Peyer's patch (tissue), 4 donors: ENCODE data around the gene CCDC116. TPM values are rescaled to one million over a fixed set of nuclear protein-coding genes. Genes with fewer than 3 reads are reported as not detected.
"Not testable (repeated sequence)": the region's sequence is repeated elsewhere in the genome, so short reads cannot be mapped to it uniquely, and the experiment has no call there.

Source experiments
- DNase-seq, 3 donors: peaks; one replicate each; pipeline ENCODE4 v3.0.0-alpha.2; 2017 to 2019
- H3K27ac ChIP-seq, 4 donors: fragments of 200-600 bp; sonication (generic); one replicate each; pipeline ENCODE4 v1.5.1; 2016 to 2019
- H3K27me3 ChIP-seq, 2 donors: fragments of 200-600 bp; sonication (generic); one replicate each; pipeline ENCODE4 v1.5.1; 2019
- H3K36me3 ChIP-seq, 3 donors: fragments of 200-600 bp; sonication (generic); one replicate each; pipeline ENCODE4 v1.5.1; 2016 to 2019
- H3K4me1 ChIP-seq, 4 donors: fragments of 200-600 bp; sonication (generic); one replicate each; pipeline ENCODE4 v1.5.1; 2016 to 2019
- H3K4me3 ChIP-seq, 4 donors: fragments of 200-600 bp; sonication (generic); 1 replicate in 3 of 4; 2 replicates in 1 of 4; pipeline ENCODE4 v1.5.1; 2016 to 2019; ENCODE audit warnings: mild to moderate bottlenecking in 1 of 4
- H3K9me3 ChIP-seq, 4 donors: fragments of 200-600 bp; sonication (generic); one replicate each; pipeline ENCODE4 v1.5.1; 2016 to 2019; ENCODE audit warnings: mild to moderate bottlenecking in 1 of 4
- CTCF ChIP-seq, 6 experiments: fragments of 450-650 bp in 4 of 6; fragments of 200-600 bp in 2 of 6; sonication (generic) in 1 of 6; IDR thresholded peaks; one replicate each; pipeline ENCODE4 v1.5.1; 2017 to 2019; ENCODE audit warnings: antibody characterized with exemption in 6 of 6, mild to moderate bottlenecking in 3 of 6, moderate library complexity in 1 of 6
- POLR2A ChIP-seq, 2 donors: fragments of 450-650 bp; IDR thresholded peaks; one replicate each; pipeline ENCODE4 v1.5.1; 2017; ENCODE audit warnings: antibody characterized with exemption in 2 of 2, mild to moderate bottlenecking in 2 of 2, moderate library complexity in 2 of 2
- total RNA-seq, 4 donors: library from RNA; depleted of rRNA; stranded (reverse); fragments of >200 nt; gene quantifications; one replicate each; pipeline ENCODE4 v1.1.0, GENCODE V29; 2016

Gene CCDC116
- total RNA-seq, 4 donors from 2014 or later, result 0.80 to 2.6 TPM; not detected in 2

- TF ChIP-seq CTCF (IDR thresholded peaks at IDR 0.05) (no peak), POLR2A (IDR thresholded peaks at IDR 0.05) (no peak)
- no peaks in the 10 kb centered on the region for H3K9me3 ChIP-seq
- H3K27me3 ChIP-seq, result no peaks in the 10 kb centered on the region
- no peak overlapping the region for H3K27ac ChIP-seq
- DNase-seq, result no peak
- H3K36me3 ChIP-seq, result no peaks in the 10 kb centered on the region
- no peak overlapping the region for H3K4me3 ChIP-seq
- H3K4me1 ChIP-seq, result peaks cover 0 to 4% (median 0%) of the 10 kb centered on the region in 4 donors
These were observed 2.3 kb downstream of the CCDC116 start for GRCh38 chr22:21634844-21635243.

- Histone ChIP-seq H3K4me3 (no peak overlapping the region), H3K4me1 (no peaks in the 10 kb centered on the region), H3K9me3 (no peaks in the 10 kb centered on the region), H3K27me3 (no peaks in the 10 kb centered on the region), H3K27ac (no peak overlapping the region), H3K36me3 (no peaks in the 10 kb centered on the region)
- TF ChIP-seq POLR2A (IDR thresholded peaks at IDR 0.05) (no peak), CTCF (IDR thresholded peaks at IDR 0.05) (no peak)
- no peak for DNase-seq
These were observed 3.4 kb downstream of the CCDC116 start for GRCh38 chr22:21635771-21636510.

GRCh38 chr22:21636629-21637218 is 4.2 kb downstream of the CCDC116 start:
- Histone ChIP-seq H3K4me3 (no peak overlapping the region), H3K9me3 (no peaks in the 10 kb centered on the region), H3K36me3 (no peaks in the 10 kb centered on the region), H3K27me3 (no peaks in the 10 kb centered on the region), H3K4me1 (peaks cover 0 to 3% (median 0%) of the 10 kb centered on the region in 4 donors), H3K27ac (no peak overlapping the region)
- TF ChIP-seq POLR2A (IDR thresholded peaks at IDR 0.05), result no peak
- TF ChIP-seq CTCF (IDR thresholded peaks at IDR 0.05), result no peak
- no peak for DNase-seq

- H3K27ac ChIP-seq, H3K9me3 ChIP-seq, H3K36me3 ChIP-seq, H3K4me1 ChIP-seq, H3K27me3 ChIP-seq, H3K4me3 ChIP-seq, DNase-seq: not testable (repeated sequence)
These were observed 4.9 kb downstream of the CCDC116 start for GRCh38 chr22:21637450-21637849.

- H3K36me3 ChIP-seq, result no peaks in the 10 kb centered on the region
- no peaks in the 10 kb centered on the region for H3K27me3 ChIP-seq
- TF ChIP-seq POLR2A (IDR thresholded peaks at IDR 0.05) (no peak), CTCF (IDR thresholded peaks at IDR 0.05) (no peak)
- no peak overlapping the region for H3K27ac ChIP-seq
- peaks cover 0 to 13% (median 4%) of the 10 kb centered on the region in 4 donors for H3K4me1 ChIP-seq
- DNase-seq, result no peak
- H3K4me3 ChIP-seq, result no peak overlapping the region
- H3K9me3 ChIP-seq, result no peaks in the 10 kb centered on the region
These were observed 6.8 kb downstream of the CCDC116 start for GRCh38 chr22:21639359-21639758.

GRCh38 chr22:21640810-21641209 is 8.2 kb downstream of the CCDC116 start:
- no peaks in the 10 kb centered on the region for H3K9me3 ChIP-seq
- no peaks in the 10 kb centered on the region for H3K36me3 ChIP-seq
- no peak for DNase-seq
- TF ChIP-seq CTCF (IDR thresholded peaks at IDR 0.05) (no peak), POLR2A (IDR thresholded peaks at IDR 0.05) (no peak)
- H3K27ac ChIP-seq, result no peak overlapping the region
- peaks cover 0 to 13% (median 4%) of the 10 kb centered on the region in 4 donors for H3K4me1 ChIP-seq
- no peaks in the 10 kb centered on the region for H3K27me3 ChIP-seq
- H3K4me3 ChIP-seq, result no peak overlapping the region
